Endodermal cell (in vitro differentiated cells): ENCODE data around the gene ZSCAN26. TPM values are rescaled to one million over a fixed set of nuclear protein-coding genes. Genes with fewer than 3 reads are reported as not detected.

Experiments
- DNase-seq: peaks from one replicate; pipeline ENCODE4 v3.0.0-alpha.2; 2017
- H3K27ac ChIP-seq: 2 replicates; pipeline ENCODE4 v1.5.1; 2013; ENCODE audit warnings: mild to moderate bottlenecking, low read depth, low read length, moderate library complexity
- H3K27me3 ChIP-seq: 2 replicates; pipeline ENCODE4 v1.6.1; 2013; ENCODE audit warnings: mild to moderate bottlenecking, low read length, moderate library complexity; ENCODE audit not compliant: insufficient read depth, control insufficient read depth, poor library complexity, severe bottlenecking
- H3K36me3 ChIP-seq: 2 replicates; pipeline ENCODE4 v1.7.0; 2013; ENCODE audit warnings: mild to moderate bottlenecking, low read length, moderate library complexity; ENCODE audit not compliant: control insufficient read depth, insufficient read depth
- H3K4me1 ChIP-seq: one replicate; pipeline ENCODE4 v1.7.0; 2013; ENCODE audit warnings: low read length; ENCODE audit not compliant: control insufficient read depth, insufficient read depth
- H3K4me3 ChIP-seq: 2 replicates; pipeline ENCODE4 v1.5.1; 2013; ENCODE audit warnings: mild to moderate bottlenecking, low read length, moderate library complexity
- H3K9ac ChIP-seq: 2 replicates; pipeline ENCODE4 v1.6.1; 2013; ENCODE audit warnings: mild to moderate bottlenecking, low read length, moderate library complexity; ENCODE audit not compliant: poor library complexity, severe bottlenecking; ENCODE audit errors: extremely low read depth
- H3K9me3 ChIP-seq: 2 replicates; pipeline ENCODE4 v1.6.1; 2013; ENCODE audit warnings: mild to moderate bottlenecking, low read length, moderate library complexity; ENCODE audit not compliant: control insufficient read depth
- H3K27ac Mint-ChIP-seq: 2 replicates; pipeline ENCODE4 v1.8.0; 2020; ENCODE audit warnings: mixed read lengths
- H3K27me3 Mint-ChIP-seq: 2 replicates; pipeline ENCODE4 v1.8.0; 2021; ENCODE audit warnings: mild to moderate bottlenecking, mixed read lengths; ENCODE audit not compliant: insufficient read depth
- H3K36me3 Mint-ChIP-seq: 2 replicates; pipeline ENCODE4 v1.8.0; 2020; ENCODE audit warnings: low read depth, mixed read lengths
- H3K4me1 Mint-ChIP-seq: 2 replicates; pipeline ENCODE4 v1.8.0; 2020; ENCODE audit warnings: mixed read lengths
- H3K4me3 Mint-ChIP-seq: 2 replicates; pipeline ENCODE4 v1.8.0; 2020; ENCODE audit warnings: mild to moderate bottlenecking, moderate library complexity, mixed read lengths
- H3K9me3 Mint-ChIP-seq: 2 replicates; pipeline ENCODE4 v1.8.0; 2020; ENCODE audit warnings: mild to moderate bottlenecking, mixed read lengths
- WGBS, 2 experiments: methylation state at CpG; one replicate each; pipeline versions ENCODE4 v1.1.5 to v1.1.7; 2013; ENCODE audit warnings: missing lambda C conversion rate in 2 of 2, mixed read lengths in 1 of 2; ENCODE audit not compliant: insufficient coverage in 1 of 2, insufficient read length in 1 of 2; 5-methylcytosine and 5-hydroxymethylcytosine counted together
- total RNA-seq, 2 donors: library from RNA; stranded (reverse); fragmentation: NEBNext Ultra II Directional in 1 of 2; extraction: Animal tissue kit (Norgen Biotek cat#: 25700) in 1 of 2; gene quantifications; 2 replicates in 1 of 2; 3 replicates in 1 of 2; pipeline ENCODE4 v1.2.1, GENCODE V29; 2021
- TF ChIP-seq, protein P1 (sequence below): fragments of 200-600 bp; sonication (generic); conservative IDR thresholded peaks from 2 replicates; pipeline ENCODE4 v1.5.0; 2021; ENCODE audit warnings: antibody characterized with exemption, mild to moderate bottlenecking

The ZSCAN26 gene
- total RNA-seq, 2 donors from 2014 or later = 10.9 to 18.9 TPM

DNA sequence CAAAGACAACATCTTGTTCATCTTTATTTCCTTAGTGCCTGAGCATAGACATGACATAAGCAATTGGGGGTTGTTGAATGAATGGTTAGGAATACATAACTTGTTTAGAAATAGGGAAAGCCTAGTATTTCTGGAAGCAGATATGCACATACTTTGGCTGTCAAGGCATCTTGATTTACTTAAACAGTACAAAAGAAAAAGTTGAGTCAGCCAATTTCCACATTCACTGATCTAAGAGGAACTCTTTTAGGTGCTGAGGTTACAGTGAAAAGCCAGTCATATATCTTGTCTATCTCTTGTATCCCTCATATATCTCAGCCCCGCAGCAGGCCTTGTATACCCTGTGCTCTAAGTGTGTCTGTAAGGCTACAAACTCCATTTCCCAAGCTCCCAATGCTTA lies 26.5 kb upstream of the ZSCAN26 start:
- Histone ChIP-seq H3K27ac (no peak overlapping the region), H3K9ac (no peak overlapping the region), H3K27me3 (no peaks in the 10 kb centered on the region), H3K36me3 (peaks cover 50% of the 10 kb centered on the region), H3K9me3 (peaks cover 13% of the 10 kb centered on the region), H3K4me1 (peaks cover 10% of the 10 kb centered on the region), H3K4me3 (no peak overlapping the region)
- Mint-ChIP-seq H3K27ac (no peak overlapping the region), H3K4me3 (no peak overlapping the region), H3K36me3 (peaks cover 39% of the 10 kb centered on the region), H3K9me3 (peaks cover 9% of the 10 kb centered on the region), H3K27me3 (no peaks in the 10 kb centered on the region), H3K4me1 (peaks cover 7% of the 10 kb centered on the region)
- TF ChIP-seq, protein P1, sequence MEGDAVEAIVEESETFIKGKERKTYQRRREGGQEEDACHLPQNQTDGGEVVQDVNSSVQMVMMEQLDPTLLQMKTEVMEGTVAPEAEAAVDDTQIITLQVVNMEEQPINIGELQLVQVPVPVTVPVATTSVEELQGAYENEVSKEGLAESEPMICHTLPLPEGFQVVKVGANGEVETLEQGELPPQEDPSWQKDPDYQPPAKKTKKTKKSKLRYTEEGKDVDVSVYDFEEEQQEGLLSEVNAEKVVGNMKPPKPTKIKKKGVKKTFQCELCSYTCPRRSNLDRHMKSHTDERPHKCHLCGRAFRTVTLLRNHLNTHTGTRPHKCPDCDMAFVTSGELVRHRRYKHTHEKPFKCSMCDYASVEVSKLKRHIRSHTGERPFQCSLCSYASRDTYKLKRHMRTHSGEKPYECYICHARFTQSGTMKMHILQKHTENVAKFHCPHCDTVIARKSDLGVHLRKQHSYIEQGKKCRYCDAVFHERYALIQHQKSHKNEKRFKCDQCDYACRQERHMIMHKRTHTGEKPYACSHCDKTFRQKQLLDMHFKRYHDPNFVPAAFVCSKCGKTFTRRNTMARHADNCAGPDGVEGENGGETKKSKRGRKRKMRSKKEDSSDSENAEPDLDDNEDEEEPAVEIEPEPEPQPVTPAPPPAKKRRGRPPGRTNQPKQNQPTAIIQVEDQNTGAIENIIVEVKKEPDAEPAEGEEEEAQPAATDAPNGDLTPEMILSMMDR = no peak
- DNase-seq = no peak
- 89% methylated on average over 1 of the region's 1 CpG; no CpG with 5 or more reads in 1 of the 2 experiments for WGBS, 2 experiments

DNA sequence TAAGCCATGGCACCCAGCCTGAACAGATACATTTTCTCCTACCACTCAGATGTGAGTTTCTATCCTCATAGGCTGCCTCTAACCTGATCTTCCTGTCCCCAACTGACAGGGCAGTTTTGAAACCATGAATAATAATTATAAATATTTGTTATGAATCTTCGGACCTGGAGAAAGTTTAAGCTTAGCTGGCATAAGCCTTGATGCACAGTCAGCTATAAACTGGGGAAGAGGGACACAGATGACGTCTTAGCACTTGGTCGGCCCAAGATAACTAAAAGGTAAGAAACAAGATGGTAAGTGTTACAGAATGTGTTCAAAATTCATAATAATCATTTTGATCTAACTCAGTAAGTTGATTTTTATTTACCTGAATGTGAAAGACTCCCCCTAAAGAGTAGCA lies 23.0 kb upstream of the ZSCAN26 start:
- no peaks in the 10 kb centered on the region for H3K27me3 ChIP-seq
- WGBS, 2 experiments = 99 to 100% methylated on average over 2 to 3 of the region's 3 CpGs
- no peaks in the 10 kb centered on the region for H3K27me3 Mint-ChIP-seq
- H3K9me3 Mint-ChIP-seq = no peaks in the 10 kb centered on the region
- H3K27ac Mint-ChIP-seq = no peak overlapping the region
- H3K36me3 Mint-ChIP-seq = peaks cover 53% of the 10 kb centered on the region
- TF ChIP-seq, protein P1 = no peak
- no peak overlapping the region for H3K27ac ChIP-seq
- no peak overlapping the region for H3K9ac ChIP-seq
- H3K36me3 ChIP-seq = peaks cover 53% of the 10 kb centered on the region
- H3K4me1 ChIP-seq = no peaks in the 10 kb centered on the region
- no peak overlapping the region for H3K4me3 ChIP-seq
- no peaks in the 10 kb centered on the region for H3K9me3 ChIP-seq
- H3K4me3 Mint-ChIP-seq = no peak overlapping the region
- H3K4me1 Mint-ChIP-seq = no peaks in the 10 kb centered on the region
- DNase-seq = no peak

DNA sequence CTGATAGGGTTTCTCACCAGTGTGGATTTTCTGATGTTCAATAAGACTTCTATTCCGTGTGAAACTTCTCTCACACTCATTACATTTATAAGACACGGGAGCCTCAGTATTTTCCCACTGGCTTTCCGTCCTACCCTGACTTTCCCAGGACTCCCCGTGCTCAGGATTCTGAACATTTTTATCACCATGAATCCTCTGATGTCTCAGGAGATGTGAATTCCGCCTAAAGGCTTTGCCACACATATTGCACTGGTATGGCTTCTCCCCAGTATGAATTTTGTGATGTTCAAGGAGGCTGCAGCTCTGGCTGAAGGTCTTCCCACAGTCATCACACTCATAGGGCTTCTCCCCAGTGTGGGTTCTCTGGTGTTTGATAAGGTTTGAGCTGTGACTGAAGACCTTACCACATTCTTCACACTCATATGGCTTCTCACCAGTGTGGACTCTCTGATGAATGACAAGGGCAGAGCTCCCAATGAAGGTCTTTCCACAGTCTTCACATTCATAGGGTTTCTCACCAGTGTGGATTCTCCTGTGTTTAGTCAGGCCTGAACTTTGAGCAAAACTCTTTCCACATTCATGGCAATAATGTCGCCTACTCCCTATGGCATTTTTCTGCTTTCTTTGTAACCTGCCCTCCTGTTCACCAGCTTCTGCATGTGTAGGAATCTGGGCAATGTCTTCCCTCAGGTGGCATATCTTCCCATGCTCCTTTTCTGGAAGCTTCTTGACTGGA lies 21.6 kb upstream of the ZSCAN26 start:
- Mint-ChIP-seq H3K36me3 (peaks cover 60% of the 10 kb centered on the region), H3K4me3 (no peak overlapping the region), H3K27me3 (no peaks in the 10 kb centered on the region), H3K4me1 (no peaks in the 10 kb centered on the region), H3K27ac (no peak overlapping the region), H3K9me3 (no peaks in the 10 kb centered on the region)
- Histone ChIP-seq H3K27me3 (no peaks in the 10 kb centered on the region), H3K4me3 (no peak overlapping the region), H3K36me3 (peaks cover 54% of the 10 kb centered on the region), H3K9me3 (no peaks in the 10 kb centered on the region), H3K27ac (no peak overlapping the region), H3K4me1 (no peaks in the 10 kb centered on the region), H3K9ac (no peak overlapping the region)
- no peak for DNase-seq
- TF ChIP-seq, protein P1 = no peak
- WGBS, 2 experiments = 90 to 91% methylated on average over 5 to 6 of the region's 6 CpGs
